HG03280 (cell line): ENCODE measurements around the gene SMAD6.
"Not testable (repeated sequence)": the region's sequence is repeated elsewhere in the genome, so short reads cannot be mapped to it uniquely, and the experiment has no call there.

Experiments used
- ATAC-seq: cut with Tn5 transposase; IDR thresholded peaks from one replicate; pipeline ENCODE4 v1.9.1; 2021; ENCODE audit warnings: mild to moderate bottlenecking, moderate library complexity; ENCODE audit not compliant: unreplicated experiment

Gene SMAD6

GRCh38 chr15:66674756-66675155 is 27.3 kb upstream of the SMAD6 start:
- no peak for ATAC-seq

GRCh38 chr15:66675446-66675845 is 26.6 kb upstream of the SMAD6 start:
- no peak for ATAC-seq

GRCh38 chr15:66677336-66677735 is 24.7 kb upstream of the SMAD6 start:
- no peak for ATAC-seq

GRCh38 chr15:66679061-66679656 is 22.9 kb upstream of the SMAD6 start:
- no peak for ATAC-seq

GRCh38 chr15:66679657-66680108 is 22.4 kb upstream of the SMAD6 start:
- no peak for ATAC-seq

- no peak for ATAC-seq
These were observed 21.5 kb upstream of the SMAD6 start for GRCh38 chr15:66680502-66680901.

GRCh38 chr15:66681395-66681794 is 20.6 kb upstream of the SMAD6 start:
- ATAC-seq = no peak

GRCh38 chr15:66682246-66682645 is 19.8 kb upstream of the SMAD6 start:
- ATAC-seq = no peak

GRCh38 chr15:66682865-66683264 is 19.2 kb upstream of the SMAD6 start:
- no peak for ATAC-seq

GRCh38 chr15:66684136-66684681 is 17.8 kb upstream of the SMAD6 start:
- ATAC-seq = no peak

- no peak for ATAC-seq
These were observed 16.3 kb upstream of the SMAD6 start for GRCh38 chr15:66685638-66686150.

- not testable (repeated sequence) for ATAC-seq
These were observed 11.1 kb upstream of the SMAD6 start for GRCh38 chr15:66690912-66691311.

GRCh38 chr15:66691727-66692126 is 10.3 kb upstream of the SMAD6 start:
- no peak for ATAC-seq

GRCh38 chr15:66692391-66692790 is 9.6 kb upstream of the SMAD6 start:
- ATAC-seq = no peak

- no peak for ATAC-seq
These were observed 9.0 kb upstream of the SMAD6 start for GRCh38 chr15:66692808-66693596.

- no peak for ATAC-seq
These were observed 5.3 kb upstream of the SMAD6 start for GRCh38 chr15:66696770-66697169.

GRCh38 chr15:66698318-66698961 is 3.6 kb upstream of the SMAD6 start:
- no peak for ATAC-seq

- no peak for ATAC-seq
These were observed 3.1 kb upstream of the SMAD6 start for GRCh38 chr15:66698971-66699370.

GRCh38 chr15:66700412-66700801 is 1.6 kb upstream of the SMAD6 start:
- peak; percentile 3 for ATAC-seq

- ATAC-seq = peak; percentile 73
These were observed 1.1 kb upstream of the SMAD6 start for GRCh38 chr15:66700802-66701421.

- peak; percentile 19 for ATAC-seq
These were observed 508 bp upstream of the SMAD6 start for GRCh38 chr15:66701422-66702034.
